Measurements from ENCODE around the gene GPR132.
"Not testable (repeated sequence)": the region's sequence is repeated elsewhere in the genome, so short reads cannot be mapped to it uniquely, and the experiment has no call there.

The GPR132 gene

DNA sequence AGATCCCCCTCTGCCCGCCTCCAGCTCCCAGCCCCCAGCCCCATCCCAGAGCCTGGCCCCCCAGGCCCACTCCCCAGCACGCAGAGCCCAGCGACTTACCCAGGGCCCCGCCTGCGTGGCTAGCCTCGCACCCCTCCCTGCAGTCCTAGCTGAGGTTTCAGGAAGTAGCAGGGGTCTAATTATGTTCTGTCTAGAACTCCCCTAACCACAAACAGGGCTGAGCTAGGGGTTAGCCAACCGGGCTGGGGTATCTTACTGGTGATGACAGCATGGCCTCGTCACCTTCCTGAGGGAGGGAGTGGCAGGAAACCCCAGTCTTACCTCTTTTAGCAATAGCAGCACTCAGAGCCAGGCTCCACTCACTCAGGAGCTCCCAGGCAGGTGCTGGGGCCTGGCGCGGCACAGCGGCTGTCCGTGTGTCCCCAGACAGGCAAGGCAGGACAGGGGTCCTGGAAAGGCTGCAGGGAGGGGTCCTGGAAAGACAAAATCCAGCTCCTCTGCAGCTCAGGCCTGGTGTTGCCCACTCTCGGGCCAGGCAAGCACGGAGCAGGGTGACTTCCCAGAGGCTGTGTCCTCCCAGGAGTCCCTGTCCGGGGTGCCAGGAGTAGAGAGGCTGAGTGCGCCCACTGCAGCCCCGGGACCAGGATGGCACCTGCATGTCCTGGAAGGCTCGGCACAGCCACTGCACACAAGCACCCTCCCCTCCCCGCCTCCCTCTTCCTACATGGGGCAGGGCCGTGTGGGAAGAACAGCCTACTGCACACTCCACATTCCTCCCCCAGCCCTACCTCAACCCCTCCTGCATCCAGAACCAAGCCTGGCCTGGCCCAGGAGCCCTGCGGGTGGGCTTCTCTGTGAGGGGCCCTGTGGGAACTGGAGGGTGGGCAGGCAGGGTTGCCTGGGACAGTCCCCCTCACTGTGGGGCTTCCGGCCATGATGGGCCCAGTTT is at the start of gene GPR132:
Gene GPR132 (minus strand): TSS at position 151 of the 949 bp plus-strand sequence. CDS start 10,010 bp downstream, outside the sequence.
- no peak for DNase-seq

DNA sequence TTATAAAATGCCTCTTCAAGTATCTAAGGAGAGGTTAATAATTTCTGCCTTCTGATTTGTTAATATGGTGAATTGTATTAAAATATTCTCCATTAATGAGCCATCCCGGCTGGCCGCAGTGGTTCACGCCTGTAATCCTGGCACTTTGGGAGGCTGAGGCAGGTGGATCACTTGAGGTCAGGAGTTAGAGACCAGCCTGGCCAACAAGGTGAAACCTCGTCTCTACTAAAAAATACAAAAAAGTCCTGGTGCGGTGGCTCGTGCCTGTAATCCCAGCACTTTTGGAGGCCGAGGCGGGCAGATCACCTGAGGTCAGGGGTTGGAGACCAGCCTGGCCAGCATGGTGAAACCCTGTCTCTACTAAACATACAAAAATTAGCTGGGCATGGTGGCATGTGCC is 44.0 kb upstream of the GPR132 start:
- DNase-seq, result not testable (repeated sequence)

DNA sequence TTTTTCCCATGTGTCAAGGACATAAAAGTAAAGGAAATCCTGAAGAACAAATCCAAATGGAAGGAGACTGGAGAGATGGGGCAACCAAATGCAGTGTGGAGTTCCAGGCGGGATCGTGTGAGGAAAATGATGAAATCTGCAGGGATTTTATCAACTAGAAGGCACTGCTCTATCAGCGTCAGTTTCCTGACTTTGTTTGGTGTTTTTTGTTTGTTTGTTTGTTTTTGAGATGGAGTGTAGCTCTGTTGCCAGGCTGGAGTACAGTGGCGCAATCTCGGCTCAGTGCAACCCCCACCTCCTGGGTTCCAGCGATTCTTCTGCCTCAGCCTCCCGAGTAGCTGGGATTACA is 43.3 kb upstream of the GPR132 start:
- no peak for DNase-seq

GRCh38 chr14:105107781-105108515 is 42.7 kb upstream of the GPR132 start:
- DNase-seq, result no peak

GRCh38 chr14:105107351-105107750 is 42.1 kb upstream of the GPR132 start:
- DNase-seq, result no peak

DNA sequence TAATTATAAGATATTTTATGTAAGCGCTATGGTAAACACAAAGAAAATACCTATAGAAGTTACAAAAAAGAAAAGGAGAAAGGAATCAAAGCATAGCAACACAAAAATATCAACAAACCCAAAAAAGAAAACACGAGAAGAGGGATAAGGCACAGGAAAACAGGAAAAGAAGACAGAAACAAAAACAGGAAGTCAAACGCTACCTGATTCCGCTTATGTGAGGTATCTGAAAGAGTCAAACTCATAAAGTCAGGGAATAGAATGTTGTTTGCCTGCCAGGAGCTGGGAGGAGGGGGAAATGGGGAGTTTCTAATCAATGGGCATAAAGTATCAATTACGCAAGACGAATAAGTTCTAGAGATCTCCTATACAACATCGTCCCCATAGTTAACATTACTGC is 39.9 kb upstream of the GPR132 start:
- DNase-seq, result no peak

GRCh38 chr14:105102893-105103292 is 37.7 kb upstream of the GPR132 start:
- DNase-seq, result no peak

DNA sequence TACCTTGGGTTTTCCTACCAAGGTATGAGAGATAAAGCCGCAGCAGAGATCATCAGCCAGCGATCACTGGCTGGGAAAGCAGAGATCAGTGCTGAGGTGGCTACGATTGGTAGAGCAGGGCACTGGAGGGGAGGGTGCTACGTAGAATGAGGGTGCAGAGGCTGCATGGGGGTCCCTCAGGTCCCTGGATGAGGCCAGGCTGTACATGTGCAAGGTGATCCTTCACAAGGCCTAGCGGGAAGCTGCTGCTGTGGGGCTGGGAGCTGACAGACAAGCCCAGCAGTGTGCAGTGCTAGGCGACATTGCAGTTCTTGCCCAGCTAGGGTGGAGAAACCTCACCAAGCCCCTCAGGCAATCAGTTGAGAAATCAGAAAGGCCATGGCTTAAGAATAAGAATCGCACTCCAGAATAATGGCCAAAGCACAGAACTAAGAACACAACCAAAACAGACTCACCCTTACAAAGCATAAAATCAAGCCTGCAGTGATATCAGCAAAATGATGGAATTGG is 37.2 kb upstream of the GPR132 start:
- DNase-seq, result no peak

- no peak for DNase-seq
Measured at GRCh38 chr14:105100910-105101309, 35.7 kb upstream of the GPR132 start.

GRCh38 chr14:105099778-105100177 is 34.5 kb upstream of the GPR132 start:
- no peak for DNase-seq

DNA sequence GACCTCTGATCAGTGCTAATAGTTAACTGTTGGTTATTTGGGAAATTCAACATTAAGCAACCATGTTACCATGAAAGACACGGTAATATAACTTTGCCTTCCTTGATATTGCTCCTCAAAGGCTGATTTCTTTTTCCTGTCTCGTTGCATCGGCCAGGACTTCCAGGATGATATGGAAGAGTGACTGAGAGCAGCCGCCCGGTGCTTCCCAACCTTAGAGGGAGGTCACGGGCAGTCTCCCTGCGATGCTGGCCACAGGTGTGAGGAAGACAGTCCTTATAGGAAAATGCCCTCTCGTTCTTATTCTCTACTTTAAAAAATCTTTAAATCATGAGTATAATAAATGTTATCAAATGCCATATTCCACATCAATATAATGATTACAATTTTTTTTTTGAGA is 33.1 kb upstream of the GPR132 start:
- no peak for DNase-seq

- no peak for DNase-seq
Measured at GRCh38 chr14:105097794-105098127, 32.5 kb upstream of the GPR132 start.

DNA sequence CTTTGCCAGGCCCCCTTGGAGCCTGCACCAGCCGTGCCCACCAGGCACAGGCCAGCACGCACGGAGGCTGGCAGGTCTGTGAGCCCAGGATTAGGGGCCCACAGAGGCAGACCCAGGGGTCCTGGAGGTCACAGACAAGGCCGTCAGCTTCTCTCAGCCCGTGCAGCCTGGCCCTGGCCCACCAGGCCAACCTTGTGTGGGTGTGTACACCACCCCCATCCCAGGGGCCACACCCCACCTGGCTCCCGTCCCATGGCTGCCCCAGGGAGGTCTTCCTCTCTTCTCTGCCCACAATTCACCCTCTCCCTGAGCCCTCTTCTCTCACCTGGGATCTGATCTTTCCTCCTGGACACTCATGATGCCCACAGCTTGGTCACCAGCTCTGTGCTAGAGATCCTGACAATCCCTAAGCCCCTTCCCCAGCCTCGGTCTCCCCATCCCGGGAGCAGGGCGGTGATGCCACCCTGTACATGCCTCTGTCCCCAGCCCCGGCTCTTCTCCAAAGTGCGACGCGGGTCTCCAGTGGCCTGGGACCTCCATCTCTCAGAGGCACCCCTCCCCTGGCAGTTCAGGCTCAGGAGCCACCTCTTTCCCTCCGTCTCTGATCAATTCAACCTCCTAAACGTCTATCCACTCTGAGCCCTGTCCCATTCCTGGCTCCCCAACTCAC is 31.1 kb upstream of the GPR132 start:
- DNase-seq, result no peak

GRCh38 chr14:105095236-105095805 is 30.1 kb upstream of the GPR132 start:
- DNase-seq, result no peak

DNA sequence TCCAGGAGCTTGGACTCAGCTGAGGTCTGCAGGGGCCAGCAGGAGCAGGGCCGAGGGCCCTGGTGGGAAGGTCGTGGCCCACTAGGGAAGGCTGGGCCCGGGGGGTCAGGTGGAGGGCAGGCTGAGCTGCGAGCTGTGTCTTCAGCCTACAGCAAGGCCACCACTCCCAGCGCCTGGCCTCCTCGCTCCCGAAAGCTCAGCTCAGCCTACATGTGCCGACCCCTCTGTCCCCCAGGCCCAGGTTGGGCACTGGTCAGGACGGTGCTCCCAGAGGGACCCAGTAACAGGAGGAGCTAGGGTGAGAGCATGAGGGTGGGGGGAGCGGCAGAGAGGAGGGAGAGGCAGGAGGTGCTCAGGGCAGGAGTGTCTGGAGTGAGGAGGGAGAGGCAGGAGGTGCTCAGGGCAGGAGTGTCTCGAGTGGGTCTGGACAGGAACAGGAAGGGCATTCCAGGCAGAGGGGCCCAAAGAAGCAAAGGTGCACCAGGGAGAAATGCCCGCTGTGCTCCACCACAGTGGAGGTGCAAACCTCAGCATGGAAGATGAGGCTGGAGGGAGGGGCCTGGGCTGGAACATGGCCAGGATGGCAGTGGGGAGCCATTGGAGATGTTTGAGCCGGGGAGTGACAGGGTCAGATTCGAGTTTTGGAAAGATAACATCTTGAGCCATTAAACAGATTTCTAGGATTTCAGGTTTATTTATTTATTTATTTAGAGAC is 29.1 kb upstream of the GPR132 start:
- DNase-seq, result no peak

DNA sequence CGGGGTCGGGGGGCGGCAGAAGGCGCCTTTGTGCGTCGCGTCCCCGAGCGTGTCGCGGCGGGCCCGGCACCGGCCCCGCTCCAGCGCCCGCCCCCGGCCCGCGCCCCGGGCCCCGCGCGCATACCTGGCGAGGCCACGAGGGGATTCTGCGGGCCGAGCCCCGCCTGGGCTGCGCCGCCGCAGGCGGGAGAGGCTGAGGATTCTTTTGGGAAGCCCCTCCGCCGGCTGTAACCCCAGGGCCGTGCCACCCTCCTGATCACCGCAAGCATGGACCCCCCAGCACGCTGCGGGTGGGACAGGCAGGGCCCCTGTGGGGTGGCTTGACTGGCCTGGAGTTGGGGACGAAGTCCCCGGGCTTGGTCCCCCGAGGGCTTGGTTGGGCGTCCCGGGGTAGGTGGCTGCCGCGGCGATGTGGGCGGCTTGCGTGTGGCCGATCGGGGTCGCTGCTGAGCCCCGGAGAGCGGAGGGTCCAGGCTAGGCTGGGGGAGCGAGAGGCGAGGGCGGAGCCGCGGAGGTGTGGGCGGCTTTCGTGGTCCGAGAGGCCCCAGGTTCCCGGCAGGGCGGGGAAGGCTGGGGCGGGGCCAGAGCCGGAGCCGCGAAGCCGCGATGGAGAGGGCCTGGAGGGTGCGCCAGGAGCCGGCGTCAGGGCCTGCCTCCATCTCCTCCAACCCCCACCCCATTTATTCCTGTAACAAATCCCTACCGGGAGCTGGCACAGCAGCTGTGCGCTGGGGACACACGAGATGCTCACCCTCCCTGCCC is 28.4 kb upstream of the GPR132 start:
- peak; percentile 71 to 90 for DNase-seq

GRCh38 chr14:105093038-105093430 is 27.8 kb upstream of the GPR132 start:
- peak; percentile 41 to 77 for DNase-seq

DNA sequence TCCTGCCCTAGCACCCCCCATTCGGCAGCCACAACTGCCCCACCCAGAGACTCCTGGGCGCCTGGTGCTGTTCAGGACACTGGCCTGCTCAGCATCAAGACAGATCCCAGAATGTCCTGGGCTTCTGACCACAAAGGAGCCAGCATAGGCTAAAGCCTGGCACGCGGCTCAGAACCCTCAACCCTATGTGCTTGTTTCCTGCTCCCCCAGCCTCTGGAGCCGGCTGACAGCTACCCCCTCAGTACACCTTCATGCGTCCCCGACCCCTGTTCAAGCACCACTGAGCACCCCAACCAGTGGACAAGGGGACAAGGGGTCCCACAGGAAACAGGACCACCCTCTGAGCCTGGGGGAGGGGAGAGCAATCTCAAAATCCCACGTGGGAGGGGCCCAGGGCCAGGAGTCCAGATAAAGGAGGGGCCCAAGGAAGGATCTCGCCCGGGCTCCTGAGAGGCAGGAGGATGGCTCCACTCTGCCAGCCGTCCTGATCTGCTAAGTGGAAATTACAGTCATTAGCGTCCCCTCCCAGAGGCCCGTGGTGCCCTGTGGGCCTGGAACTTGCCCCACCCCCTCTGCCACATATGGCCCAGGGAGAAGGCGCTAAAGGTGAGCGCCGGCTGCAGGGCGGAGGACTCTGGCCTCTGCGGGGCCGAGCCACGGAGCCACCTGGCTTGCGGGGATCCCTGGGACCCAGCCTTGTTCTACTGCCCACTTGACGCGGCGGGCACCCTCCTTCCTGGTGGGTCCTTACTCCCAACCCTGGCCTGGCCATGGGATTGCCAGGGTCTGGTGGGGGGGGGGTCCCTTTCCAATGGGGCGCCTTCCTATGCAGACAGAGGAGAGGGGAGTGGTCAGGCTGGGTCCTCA is 27.2 kb upstream of the GPR132 start:
- peak; percentile 73 to 84 for DNase-seq

DNA sequence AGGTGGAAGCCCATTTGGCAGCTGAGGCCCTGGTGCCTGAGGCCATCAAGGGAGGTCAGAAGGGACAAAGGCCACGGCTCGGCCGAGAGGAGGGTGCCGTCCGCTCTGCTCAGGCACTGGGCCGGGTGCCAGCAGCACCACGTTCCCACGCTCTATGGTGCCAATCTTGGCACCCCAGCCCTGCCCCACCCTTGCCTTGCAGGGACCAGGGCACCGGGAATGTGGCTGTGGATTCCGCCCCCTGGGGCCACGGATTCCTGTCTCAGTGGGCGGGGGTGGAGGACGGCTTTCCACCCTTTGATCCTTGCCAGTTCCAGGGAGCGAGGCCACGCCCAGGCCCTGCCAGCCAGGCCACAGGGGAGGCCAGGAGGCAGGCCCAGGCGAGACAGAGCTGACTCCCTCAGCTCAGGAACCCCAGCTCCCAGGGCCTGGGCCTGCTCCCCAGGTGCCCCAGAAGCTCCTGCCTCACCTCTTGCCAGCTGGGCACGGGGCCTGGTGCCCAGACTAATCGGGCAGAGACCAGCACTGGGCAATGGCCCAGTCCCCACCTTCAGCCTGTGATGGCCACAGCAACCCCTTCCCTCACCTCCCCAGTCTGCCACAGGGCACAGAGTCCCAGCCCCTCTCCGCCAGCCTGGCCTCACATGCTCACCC is 26.4 kb upstream of the GPR132 start:
- no peak for DNase-seq

GRCh38 chr14:105091054-105091516 is 25.9 kb upstream of the GPR132 start:
- no peak for DNase-seq
